GM19351 (cell line): Measurements from ENCODE around the gene FAM228A.
"Not testable (repeated sequence)": the region's sequence is repeated elsewhere in the genome, so short reads cannot be mapped to it uniquely, and the experiment has no call there.

ENCODE experiments used
- ATAC-seq: cut with Tn5 transposase; IDR thresholded peaks from one replicate; pipeline ENCODE4 v1.9.1; 2021; ENCODE audit warnings: mild to moderate bottlenecking, moderate library complexity; ENCODE audit not compliant: unreplicated experiment

FAM228A gene

GRCh38 chr2:24174851-24175277 lies at the start of gene FAM228A:
FAM228A (plus strand) TSS chr2:24175053; CDS start chr2:24175481, 428 bp downstream.
- ATAC-seq, result no peak

GRCh38 chr2:24125956-24126355 lies 48.9 kb upstream of the FAM228A start:
- ATAC-seq, result no peak

DNA sequence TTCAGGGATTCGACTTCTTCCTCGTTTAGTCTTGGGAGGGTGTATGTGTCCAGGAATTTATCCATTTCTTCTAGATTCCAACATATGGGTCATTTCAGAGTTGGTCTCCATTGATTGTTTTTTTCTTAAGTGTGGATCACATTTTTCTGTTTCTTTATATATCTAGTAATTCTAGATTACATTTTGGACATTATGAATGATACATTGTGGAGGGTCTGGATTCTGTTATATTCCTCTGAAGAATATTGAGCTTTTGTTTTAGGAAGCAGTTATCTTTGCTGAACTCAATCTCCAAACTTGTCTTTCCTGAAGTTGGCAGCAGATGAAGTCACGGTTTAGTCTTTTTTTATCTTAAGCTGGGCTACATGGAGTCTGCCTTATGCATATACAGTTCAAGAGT lies 42.3 kb upstream of the FAM228A start:
- ATAC-seq, result no peak

DNA sequence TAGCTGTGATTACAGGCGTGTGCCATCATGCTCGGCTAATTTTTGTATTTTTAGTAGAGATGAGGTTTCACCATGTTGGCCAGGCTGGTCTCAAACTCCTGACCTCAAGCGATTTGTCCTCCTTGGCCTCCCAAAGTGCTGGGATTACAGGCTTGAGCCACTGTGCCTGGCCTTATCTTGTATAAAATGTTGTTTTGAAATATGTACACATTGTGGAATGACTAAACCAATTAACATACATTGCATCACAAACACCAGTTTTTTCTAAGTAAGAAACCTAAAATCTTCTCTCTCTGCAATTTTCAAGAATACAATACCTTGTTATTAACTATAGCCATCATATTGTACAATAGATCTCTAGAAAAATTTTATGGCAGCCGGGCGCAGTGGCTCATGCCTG lies 34.5 kb upstream of the FAM228A start:
- not testable (repeated sequence) for ATAC-seq

GRCh38 chr2:24147364-24147763 lies 27.5 kb upstream of the FAM228A start:
- no peak for ATAC-seq

- ATAC-seq, result no peak
These were observed 22.2 kb upstream of the FAM228A start for GRCh38 chr2:24152413-24153197.

- ATAC-seq, result no peak
These were observed 21.4 kb upstream of the FAM228A start for GRCh38 chr2:24153478-24153877.

- ATAC-seq, result no peak
These were observed 16.7 kb upstream of the FAM228A start for GRCh38 chr2:24158131-24158530.

DNA sequence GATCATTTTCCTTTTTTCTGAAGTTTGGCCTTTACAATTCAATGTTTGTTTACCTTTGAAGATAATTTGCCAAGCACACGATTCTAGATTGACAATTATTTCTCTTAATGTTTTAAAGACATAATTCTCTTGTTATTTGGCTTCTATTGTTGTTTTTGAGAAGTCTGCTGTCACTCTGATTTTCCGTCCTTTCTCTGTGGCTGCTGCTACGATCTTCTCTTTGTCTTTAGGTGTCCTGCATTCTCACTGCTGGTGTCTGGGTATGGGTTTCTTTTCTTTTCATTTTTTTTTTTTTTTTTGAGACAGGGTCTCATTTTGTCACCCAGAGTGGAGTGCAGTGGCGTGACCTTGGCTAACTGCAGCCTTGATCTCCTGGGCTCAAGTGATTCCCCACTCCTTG lies 15.1 kb upstream of the FAM228A start:
- no peak for ATAC-seq

DNA sequence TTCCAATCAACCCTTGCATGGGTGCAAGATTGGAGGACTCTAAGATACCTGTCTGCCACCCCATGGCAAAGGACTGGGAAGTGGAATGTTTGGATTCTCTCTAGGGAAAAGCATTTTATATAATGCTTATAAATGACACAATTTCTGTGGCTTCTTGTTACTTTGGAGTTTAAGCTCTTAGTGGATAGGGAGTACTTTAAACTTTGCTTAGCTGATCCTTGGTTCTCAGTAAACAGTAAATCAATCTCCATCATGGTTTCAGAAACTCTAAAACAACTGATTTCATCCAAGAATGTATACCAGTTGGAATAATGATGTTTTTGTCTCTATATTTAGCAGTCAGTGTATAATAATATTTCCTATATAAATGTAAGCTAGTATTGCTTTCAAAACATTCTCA lies 14.1 kb upstream of the FAM228A start:
- no peak for ATAC-seq

- no peak for ATAC-seq
These were observed 12.4 kb upstream of the FAM228A start for GRCh38 chr2:24162494-24162893.

DNA sequence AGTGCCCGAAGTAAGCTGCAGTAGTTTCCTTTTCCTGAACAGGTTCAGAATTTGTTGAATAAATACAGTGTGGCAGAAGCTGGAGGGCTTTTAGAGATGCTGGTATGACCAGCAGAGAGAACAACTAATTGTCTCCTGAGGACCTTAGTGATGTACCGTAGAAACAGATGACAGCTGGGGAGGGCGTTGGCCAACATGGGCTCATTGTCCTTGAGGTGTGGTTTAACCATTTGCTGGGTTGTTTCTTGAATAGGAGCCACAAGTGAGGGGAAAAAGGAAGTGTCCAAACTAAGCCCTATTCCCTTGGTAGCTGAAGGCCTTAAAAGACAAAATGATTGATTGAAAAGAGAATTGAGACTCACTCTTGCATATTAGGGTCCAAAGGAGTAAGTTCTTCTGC lies 11.7 kb upstream of the FAM228A start:
- ATAC-seq, result no peak

DNA sequence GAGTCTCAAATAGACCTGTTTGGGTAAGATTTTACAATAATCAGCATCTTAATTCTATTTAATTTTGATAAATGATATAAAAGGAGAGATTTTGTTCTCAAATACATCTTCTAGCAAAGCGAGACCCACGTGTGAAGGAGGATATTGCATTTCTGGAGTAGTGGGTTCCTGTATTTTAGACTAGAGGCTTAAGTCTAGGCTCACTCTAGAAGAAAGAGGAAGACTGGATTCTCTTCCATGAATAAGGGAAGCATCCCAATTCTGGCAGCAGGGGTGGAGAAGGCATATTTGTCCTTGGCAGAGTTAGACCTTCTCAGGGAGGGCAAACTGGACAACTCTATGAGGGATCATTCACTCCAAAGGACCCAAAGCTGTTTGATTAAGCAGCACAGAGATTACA lies 11.3 kb upstream of the FAM228A start:
- no peak for ATAC-seq

DNA sequence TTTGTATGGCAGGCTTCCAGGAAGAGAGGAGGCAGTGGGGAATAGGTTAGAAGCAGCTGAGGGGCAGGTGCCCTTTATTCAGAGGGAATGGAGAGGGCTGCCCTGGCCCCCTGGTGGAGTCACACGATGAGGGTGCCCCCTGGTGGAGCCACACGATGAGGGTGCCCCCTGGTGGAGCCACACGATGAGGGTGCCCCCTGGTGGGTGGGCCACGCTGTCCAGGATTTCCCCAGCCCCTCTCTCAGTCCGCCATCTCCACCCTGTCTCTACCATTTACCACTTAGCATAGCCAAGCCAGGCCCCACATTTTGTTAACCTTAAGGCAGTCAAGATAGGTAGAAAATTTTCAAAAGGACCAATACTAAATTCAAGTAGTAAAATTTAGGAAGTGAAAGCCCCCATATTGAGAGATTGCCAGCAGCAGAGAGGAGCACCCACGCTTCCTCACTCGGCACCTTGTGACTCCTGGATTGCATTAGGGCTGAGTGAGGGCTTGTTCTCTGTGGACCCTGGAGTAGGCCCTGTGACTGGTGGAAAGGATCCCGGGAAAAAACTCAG lies 10.4 kb upstream of the FAM228A start:
- ATAC-seq, result peak; percentile 88

GRCh38 chr2:24169023-24169422 lies 5.8 kb upstream of the FAM228A start:
- no peak for ATAC-seq

DNA sequence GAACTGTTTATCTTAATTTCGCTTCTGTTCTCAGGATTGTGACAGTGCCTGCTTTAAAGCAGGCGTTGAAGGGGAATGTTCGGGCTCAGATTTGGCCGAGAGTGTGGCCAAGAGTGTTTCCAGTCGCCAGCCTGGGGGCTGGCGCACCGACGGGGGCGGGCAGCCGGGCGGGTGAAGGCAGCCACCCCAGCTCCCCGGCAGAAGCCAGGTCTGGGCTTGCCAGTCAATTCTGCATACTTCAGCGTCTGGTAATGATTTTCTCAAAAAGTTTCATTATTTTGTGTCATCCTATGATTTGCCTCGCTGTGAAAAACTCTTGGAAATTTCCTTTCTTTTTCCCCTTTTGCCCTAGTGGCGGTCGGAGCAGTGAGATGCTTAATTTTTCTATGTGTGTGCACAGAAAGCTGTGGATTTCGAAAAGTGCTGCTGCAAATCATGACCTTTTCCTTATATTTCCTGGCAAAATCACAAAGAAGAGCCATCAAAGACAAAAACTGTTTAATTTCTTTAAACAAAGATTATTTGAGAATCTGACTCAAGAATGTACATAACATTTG lies 856 bp downstream of the FAM228A start:
- no peak for ATAC-seq

DNA sequence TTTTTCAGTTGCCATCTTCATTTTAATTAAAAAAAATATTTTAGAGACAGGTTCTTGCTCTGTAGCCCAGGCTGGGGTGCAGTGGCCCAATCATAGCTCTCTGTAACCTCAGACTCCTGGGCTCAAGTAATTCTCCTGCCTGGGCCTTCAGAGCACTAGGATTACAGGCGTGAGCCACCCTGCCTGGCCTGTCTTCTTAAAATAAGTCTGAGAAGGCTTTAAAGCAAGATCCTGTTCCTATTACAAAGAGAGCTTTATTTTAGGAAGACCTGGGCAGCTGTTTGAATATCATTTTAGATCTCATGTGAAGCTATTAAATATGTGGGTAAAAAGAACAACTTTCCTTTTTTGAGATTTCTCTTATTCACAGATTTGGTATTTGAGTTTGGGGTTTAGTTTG lies 1.5 kb downstream of the FAM228A start:
- ATAC-seq, result no peak

DNA sequence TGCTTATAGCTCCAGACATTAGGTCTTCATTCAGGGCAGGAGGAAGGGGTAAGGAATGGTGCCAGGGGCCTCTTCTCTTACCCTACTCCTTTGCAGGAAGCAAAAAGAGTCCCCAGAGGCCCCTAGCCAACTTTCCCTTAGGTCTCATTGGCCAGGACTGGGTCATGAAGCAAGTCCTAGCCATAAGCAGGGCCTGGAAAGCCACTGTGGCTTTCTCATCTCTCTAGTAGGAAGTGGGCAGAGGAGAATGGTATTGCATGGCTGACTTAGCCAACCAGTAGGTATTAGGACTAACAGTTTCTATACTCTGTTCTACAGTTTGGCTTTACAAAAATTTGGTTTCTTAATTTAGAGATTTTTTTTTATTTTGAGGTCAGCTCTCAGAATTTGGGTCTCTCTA lies 4.8 kb downstream of the FAM228A start:
- no peak for ATAC-seq

GRCh38 chr2:24181849-24182248 lies 7.0 kb downstream of the FAM228A start:
- ATAC-seq, result no peak

DNA sequence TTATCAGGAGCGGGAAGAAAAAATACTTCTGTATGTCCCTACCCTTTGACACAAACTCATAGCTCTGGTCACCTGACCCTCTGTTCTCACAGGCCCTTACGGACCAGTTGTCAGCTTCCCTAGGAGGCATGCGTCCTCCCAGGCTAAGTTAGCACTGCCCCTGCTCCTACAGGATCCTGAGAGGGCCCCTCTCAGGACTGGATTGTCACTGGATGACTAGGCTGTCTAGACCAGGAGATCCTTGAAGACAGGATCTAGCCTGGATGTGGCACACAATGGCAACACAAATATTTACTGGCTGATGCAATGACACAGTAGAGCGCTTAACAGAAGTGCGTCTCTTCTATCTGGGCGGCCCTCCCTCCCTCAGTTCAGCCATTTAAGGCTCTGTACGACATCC lies 7.7 kb downstream of the FAM228A start:
- no peak for ATAC-seq

GRCh38 chr2:24183366-24184069 lies 8.7 kb downstream of the FAM228A start:
- no peak for ATAC-seq

- ATAC-seq, result no peak
These were observed 14.7 kb downstream of the FAM228A start for GRCh38 chr2:24189551-24189950.
